ENCODE results near the gene HIVEP3.

HIVEP3 gene

DNA sequence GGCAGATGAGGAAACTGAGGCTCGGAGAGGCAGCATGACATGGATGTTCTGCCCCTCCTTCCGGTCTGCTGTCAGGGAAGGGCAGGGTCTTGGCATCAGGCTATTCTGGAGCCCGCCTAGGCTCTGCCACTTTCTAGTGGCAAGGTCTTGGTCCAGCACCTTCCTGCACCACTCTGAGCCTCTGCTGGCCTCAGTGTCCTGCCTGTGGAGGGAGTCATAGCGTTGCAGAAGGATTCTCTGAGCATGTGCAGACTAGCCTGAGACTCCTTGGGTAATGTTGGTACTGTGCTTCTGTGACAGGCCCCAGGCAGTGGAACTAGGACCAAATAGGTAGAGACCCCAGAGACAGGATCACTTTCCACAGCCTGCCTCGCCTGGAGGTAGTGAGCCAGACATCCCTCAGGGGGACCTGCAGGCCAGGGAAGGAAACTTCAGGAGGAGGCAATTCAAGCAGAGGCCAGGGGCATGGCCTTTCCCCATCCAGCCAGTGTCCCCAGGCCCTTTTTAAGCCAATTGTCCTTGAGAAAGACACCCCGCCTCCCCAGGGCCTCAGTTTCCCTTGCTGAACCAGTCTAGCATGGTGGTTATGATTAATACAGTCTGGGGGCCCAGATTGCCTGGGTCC is 444.9 kb downstream of the HIVEP3 start:
- ATAC-seq (ENCODE audit: insufficient read depth, low read depth): no peak
- no peaks in the 10 kb centered on the region for H3K9me3 ChIP-seq (ENCODE audit: insufficient read depth, low read length, severe bottlenecking)
- no peak overlapping the region for H3K27ac ChIP-seq (ENCODE audit: low read length)
- H3K4me2 ChIP-seq (ENCODE audit: insufficient read depth, low read length): no peak overlapping the region
- no peak for TF ChIP-seq EZH2 (IDR thresholded peaks at IDR 0.05; ENCODE audit: borderline replicate concordance, low read depth, low read length, severe bottlenecking)
- TF ChIP-seq, protein P1, sequence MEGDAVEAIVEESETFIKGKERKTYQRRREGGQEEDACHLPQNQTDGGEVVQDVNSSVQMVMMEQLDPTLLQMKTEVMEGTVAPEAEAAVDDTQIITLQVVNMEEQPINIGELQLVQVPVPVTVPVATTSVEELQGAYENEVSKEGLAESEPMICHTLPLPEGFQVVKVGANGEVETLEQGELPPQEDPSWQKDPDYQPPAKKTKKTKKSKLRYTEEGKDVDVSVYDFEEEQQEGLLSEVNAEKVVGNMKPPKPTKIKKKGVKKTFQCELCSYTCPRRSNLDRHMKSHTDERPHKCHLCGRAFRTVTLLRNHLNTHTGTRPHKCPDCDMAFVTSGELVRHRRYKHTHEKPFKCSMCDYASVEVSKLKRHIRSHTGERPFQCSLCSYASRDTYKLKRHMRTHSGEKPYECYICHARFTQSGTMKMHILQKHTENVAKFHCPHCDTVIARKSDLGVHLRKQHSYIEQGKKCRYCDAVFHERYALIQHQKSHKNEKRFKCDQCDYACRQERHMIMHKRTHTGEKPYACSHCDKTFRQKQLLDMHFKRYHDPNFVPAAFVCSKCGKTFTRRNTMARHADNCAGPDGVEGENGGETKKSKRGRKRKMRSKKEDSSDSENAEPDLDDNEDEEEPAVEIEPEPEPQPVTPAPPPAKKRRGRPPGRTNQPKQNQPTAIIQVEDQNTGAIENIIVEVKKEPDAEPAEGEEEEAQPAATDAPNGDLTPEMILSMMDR (IDR thresholded peaks at IDR 0.05; ENCODE audit: borderline replicate concordance, extremely low read depth, low read length, poor library complexity, severe bottlenecking): peak; percentile 5
- no peaks in the 10 kb centered on the region for H3K36me3 ChIP-seq (ENCODE audit: insufficient read depth, low read length)
- no peak overlapping the region for H3K4me3 ChIP-seq (ENCODE audit: low read depth in 1 of 2, low read length in 2 of 2)
- peaks cover 4% of the 10 kb centered on the region; the same call in 1 of the 2 replicates for H4K20me1 ChIP-seq (ENCODE audit: insufficient read depth, low read length)
- no peaks in the 10 kb centered on the region for H3K4me1 ChIP-seq (ENCODE audit: insufficient read depth, low read length)
- no peak for DNase-seq
- no peaks in the 10 kb centered on the region for H3K79me2 ChIP-seq (ENCODE audit: insufficient read depth, low read length)
- H2AFZ ChIP-seq (ENCODE audit: low read depth, low read length): no peak overlapping the region
- peaks cover 3% of the 10 kb centered on the region for H3K27me3 ChIP-seq (ENCODE audit: insufficient read depth, low read length, poor library complexity)
- H3K9ac ChIP-seq (ENCODE audit: low read depth, low read length): no peak overlapping the region

DNA sequence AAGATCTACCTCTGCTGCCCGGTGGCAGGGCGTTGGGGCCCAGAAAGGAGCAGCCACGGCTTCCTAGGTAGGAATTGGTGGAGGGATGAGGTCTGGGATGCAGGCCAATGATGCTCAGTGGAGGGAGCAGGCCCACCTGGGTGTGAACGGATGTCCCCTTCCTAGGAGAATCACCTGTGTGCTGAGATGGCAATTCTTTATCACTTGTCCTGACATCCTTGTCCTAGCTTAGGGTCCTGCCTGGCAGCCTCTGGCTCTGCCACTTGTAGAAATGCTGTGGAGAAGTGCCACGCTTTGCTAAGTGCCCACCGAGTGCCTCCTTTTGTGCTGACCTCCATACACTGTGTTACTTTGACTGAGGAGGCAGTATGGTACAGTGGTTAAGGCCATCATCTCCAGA is 447.1 kb downstream of the HIVEP3 start:
- Histone ChIP-seq H4K20me1 (ENCODE audit: insufficient read depth, low read length) (peaks cover 4% of the 10 kb centered on the region; the same call in 1 of the 2 replicates), H3K4me2 (ENCODE audit: insufficient read depth, low read length) (no peak overlapping the region), H2AFZ (ENCODE audit: low read depth, low read length) (no peak overlapping the region), H3K79me2 (ENCODE audit: insufficient read depth, low read length) (no peaks in the 10 kb centered on the region), H3K4me3 (ENCODE audit: low read depth in 1 of 2, low read length in 2 of 2) (no peak overlapping the region), H3K9ac (ENCODE audit: low read depth, low read length) (no peak overlapping the region), H3K9me3 (ENCODE audit: insufficient read depth, low read length, severe bottlenecking) (no peaks in the 10 kb centered on the region), H3K4me1 (ENCODE audit: insufficient read depth, low read length) (no peaks in the 10 kb centered on the region), H3K27me3 (ENCODE audit: insufficient read depth, low read length, poor library complexity) (peaks cover 13% of the 10 kb centered on the region), H3K36me3 (ENCODE audit: insufficient read depth, low read length) (no peaks in the 10 kb centered on the region), H3K27ac (ENCODE audit: low read length) (no peak overlapping the region)
- no peak for ATAC-seq (ENCODE audit: insufficient read depth, low read depth)
- DNase-seq: no peak
- TF ChIP-seq EZH2 (IDR thresholded peaks at IDR 0.05; ENCODE audit: borderline replicate concordance, low read depth, low read length, severe bottlenecking): no peak
- TF ChIP-seq, protein P1 (IDR thresholded peaks at IDR 0.05; ENCODE audit: borderline replicate concordance, extremely low read depth, low read length, poor library complexity, severe bottlenecking): no peak

DNA sequence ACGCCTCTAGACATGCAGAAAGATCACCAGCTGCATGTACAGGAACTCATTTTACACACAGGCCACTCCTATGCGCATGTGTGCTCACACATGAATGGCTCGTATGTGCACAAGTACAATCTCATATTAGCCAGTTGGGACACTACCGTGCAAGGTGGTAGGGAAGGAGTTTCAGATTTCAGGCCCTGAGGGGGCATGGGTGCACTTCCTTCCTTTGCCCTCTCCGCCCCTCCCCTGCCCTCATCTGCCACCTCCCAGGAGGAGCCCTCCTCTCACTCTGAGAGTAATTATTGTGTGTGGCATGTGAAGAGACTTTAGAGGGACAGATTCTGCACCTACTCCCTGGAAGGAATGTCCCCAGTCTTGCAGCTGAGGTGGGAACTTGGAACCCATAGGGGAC is 449.0 kb downstream of the HIVEP3 start:
- Histone ChIP-seq H3K4me1 (ENCODE audit: insufficient read depth, low read length) (no peaks in the 10 kb centered on the region), H3K9me3 (ENCODE audit: insufficient read depth, low read length, severe bottlenecking) (no peaks in the 10 kb centered on the region), H4K20me1 (ENCODE audit: insufficient read depth, low read length) (peaks cover 8% of the 10 kb centered on the region; the same call in 1 of the 2 replicates), H3K36me3 (ENCODE audit: insufficient read depth, low read length) (no peaks in the 10 kb centered on the region), H2AFZ (ENCODE audit: low read depth, low read length) (no peak overlapping the region), H3K4me2 (ENCODE audit: insufficient read depth, low read length) (no peak overlapping the region), H3K27ac (ENCODE audit: low read length) (no peak overlapping the region), H3K9ac (ENCODE audit: low read depth, low read length) (no peak overlapping the region), H3K79me2 (ENCODE audit: insufficient read depth, low read length) (no peaks in the 10 kb centered on the region), H3K4me3 (ENCODE audit: low read depth in 1 of 2, low read length in 2 of 2) (no peak overlapping the region), H3K27me3 (ENCODE audit: insufficient read depth, low read length, poor library complexity) (peaks cover 22% of the 10 kb centered on the region)
- ATAC-seq (ENCODE audit: insufficient read depth, low read depth): peak; percentile 45; the same call in 1 of the 3 replicates
- no peak for DNase-seq
- TF ChIP-seq, protein P1 (IDR thresholded peaks at IDR 0.05; ENCODE audit: borderline replicate concordance, extremely low read depth, low read length, poor library complexity, severe bottlenecking): no peak
- TF ChIP-seq EZH2 (IDR thresholded peaks at IDR 0.05; ENCODE audit: borderline replicate concordance, low read depth, low read length, severe bottlenecking): no peak

All from DND-41 (cell line).